GM18907 (cell line): Measurements from ENCODE around the gene BCL3.
"Not testable (repeated sequence)": the region's sequence is repeated elsewhere in the genome, so short reads cannot be mapped to it uniquely, and the experiment has no call there.

Experiments
- ATAC-seq: cut with Tn5 transposase; IDR thresholded peaks from one replicate; pipeline ENCODE4 v1.9.1; 2021; ENCODE audit warnings: mild to moderate bottlenecking, moderate library complexity; ENCODE audit not compliant: unreplicated experiment

The BCL3 gene

GRCh38 chr19:44720396-44720795, 28.1 kb upstream of the BCL3 start:
- not testable (repeated sequence) for ATAC-seq

DNA sequence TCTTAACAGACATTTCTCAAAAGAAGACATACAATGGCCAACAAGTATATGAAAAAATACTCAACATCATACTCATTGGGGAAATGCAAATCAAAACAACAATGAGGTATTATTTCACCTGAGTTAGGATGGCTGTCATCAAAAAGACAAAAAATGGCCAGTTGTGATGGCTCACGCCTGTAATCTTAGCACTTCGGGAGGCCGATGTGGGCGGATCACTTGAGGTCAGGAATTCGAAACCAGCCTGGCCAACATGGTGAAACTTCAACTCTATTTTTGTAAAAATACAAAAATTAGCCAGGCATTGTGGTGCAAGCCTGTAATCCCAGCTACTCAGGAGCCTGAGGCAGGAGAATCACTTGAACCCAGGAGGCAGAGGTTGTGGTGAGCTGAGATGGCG, 27.6 kb upstream of the BCL3 start:
- ATAC-seq = no peak

GRCh38 chr19:44721369-44721768, 27.1 kb upstream of the BCL3 start:
- not testable (repeated sequence) for ATAC-seq

DNA sequence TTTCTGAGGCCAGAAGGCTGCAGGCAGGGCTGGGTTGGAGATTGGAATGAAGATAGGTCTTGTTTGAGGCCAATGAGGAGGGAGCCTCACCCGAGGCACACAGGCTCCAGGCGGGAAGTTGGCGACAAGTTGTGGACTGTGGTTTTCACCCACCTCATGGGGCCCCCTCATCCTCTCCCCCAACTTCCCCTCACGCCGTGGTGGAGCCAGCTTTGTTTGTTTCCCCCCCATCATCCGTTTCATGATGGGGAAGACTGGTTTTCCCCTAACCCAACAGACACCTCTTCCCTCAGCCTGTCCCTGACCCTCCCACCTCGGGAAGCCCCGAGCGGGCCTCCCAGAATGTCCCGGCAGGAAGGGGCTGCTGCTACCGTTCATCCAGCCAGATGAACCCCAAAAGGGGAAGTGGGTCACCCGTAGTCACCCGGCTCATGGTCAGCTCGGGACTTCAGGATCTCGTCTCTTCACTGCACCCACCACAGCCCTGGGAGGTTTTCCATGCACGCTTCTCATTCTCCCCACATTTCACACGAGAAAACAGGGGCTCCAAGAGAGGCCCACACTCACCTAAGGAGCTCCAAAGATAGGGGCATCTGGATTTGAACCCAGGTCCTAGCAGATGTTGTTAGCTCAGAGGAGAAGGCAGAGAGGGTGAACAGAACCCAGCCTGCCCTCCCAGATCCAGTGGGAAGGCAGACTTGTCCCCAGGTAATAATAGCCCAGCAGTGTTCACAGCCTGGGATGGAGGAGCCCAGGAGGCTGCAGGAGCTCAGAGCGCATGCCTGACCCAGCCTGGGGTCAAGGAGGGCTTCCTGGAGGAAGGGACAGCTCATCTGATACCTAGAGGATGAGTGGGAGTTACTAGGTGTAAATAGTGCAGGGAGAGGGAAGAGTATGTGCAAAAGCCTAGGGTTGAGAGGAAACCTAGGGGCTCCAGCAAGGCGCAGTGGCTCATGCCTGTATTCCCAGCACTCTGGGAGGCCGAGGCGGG, 26.1 kb upstream of the BCL3 start:
- peak; percentile 34 for ATAC-seq

DNA sequence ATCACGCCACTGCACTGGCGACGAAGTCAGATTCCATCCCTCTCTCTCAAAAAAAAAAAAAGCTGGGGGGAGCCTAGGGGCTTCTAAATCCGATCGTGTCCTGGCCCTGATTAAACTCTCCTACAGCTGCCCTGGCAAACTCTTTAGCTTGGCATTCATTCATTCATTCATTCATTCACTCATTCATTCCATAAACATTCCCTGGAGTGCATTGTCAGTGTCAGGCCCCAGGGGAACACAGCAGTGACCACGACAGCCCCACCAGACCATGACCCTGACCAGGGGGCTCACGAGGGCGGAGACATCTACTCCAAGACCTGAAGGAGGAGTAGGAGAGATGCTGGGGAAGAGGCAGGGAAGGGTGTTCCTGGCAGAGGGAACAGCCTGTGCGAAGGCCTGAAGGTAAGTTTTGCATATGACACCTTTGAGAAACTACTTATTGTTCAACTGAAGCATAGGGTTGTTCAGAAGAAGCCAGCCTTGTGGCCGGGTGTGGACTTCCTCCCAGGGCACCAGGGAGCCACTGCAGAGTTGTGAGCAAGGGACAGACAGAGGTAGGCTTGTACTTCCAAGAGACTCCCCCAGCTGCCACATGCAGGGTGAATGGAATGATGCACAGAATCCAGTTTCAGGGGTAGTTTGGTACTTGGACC, 25.1 kb upstream of the BCL3 start:
- no peak for ATAC-seq

DNA sequence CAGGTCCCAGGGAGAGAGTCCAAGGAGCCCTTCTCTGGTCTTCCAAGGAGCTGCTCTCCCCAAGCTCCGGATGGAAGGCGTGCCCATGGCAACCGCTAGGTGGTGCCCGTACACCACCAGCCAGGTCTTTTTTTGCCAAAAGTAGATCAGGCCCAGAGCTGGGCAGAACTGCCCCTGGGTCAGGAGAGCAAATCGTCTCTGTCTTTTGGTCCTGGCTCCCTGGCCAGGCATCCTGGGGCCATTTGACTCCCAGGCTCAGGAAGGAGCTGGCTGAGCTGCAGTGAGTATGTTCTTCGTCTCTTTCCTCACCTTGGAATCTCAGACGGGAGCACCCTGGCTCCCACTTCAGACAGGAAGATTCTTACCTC, 24.6 kb upstream of the BCL3 start:
- no peak for ATAC-seq

DNA sequence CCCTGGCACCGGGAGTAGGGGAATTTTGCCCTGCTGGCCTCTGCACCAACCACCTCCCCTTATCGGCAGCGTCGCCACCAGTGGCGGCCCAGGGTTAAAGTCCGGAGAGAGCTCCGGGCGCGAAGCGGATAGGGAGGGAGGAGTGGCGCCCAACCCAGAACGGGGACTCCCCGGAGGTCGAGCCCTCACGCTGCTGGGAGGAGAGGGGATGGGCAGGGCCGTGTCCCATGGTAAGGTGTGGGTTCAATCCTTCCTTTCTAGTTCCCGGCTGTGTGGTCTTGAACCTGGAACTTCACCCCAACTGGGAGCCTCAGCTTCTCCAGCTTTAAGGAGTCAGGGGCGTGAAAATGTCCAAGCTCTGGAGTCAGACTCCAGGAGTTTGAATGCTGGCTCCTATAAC, 23.3 kb upstream of the BCL3 start:
- no peak for ATAC-seq

DNA sequence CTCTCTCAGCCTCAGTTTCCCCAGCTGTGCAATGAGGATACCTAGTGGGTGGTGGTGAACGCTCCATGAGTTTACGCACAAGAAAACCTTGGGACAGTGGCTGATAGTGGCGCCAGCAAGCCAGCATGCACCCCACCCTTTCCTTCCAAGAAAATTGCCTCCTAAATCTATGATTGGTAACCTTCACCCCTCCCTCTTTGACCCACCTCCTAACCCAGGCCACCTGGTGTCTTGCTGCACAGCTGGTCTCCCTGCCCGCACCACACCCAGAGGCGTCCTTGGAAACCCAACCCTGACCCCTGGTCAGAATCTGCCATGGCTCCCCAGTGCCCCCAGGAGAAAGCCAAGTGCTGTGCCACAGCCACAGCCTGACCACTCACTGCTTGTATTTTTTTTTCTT, 22.8 kb upstream of the BCL3 start:
- ATAC-seq = no peak

DNA sequence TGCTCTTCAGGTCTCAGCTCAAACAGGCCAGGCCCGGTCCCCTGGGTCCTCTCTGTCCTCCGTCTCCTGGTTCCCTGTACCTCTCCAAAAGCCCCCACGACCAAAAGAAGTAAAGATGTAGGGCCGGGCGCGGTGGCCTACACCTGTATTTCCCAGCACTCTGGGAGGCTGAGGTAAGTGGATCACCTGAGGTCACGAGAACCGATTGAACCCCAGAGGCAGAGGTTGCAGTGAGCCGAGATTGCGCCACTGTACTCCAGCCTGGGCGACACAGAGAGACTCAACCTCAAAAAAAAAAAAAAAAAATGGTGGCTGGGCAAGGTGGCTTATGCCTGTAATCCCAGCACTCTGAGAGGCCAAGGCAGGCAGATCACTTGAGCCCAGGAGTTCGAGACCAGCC, 22.0 kb upstream of the BCL3 start:
- ATAC-seq = no peak

- ATAC-seq = no peak
These were observed 20.3 kb upstream of the BCL3 start for GRCh38 chr19:44728178-44728577.

DNA sequence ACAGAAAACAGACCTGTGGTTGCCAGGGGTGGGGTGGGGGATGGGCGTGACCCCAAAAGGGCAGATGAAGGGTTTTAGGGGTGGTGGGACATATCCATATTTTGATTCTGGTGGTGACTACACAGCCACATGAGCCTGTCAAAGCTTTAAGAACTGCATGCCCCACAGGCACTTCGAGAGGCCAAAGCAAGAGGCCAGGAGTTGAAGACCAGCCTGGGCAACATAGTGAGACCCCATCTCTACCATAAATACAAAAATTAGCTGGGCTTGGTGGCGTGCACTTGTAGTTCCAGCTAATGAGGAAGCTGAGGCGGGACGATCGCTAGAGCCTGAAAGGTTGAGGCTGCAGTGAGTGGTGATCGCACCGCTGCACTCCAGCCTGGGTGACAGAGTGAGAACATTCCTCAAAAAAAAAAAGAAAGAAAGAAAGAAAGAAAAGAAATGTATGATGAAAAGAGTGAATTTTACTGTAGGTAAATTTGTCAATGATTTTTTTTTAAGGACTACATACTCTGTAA, 18.9 kb upstream of the BCL3 start:
- ATAC-seq = no peak

DNA sequence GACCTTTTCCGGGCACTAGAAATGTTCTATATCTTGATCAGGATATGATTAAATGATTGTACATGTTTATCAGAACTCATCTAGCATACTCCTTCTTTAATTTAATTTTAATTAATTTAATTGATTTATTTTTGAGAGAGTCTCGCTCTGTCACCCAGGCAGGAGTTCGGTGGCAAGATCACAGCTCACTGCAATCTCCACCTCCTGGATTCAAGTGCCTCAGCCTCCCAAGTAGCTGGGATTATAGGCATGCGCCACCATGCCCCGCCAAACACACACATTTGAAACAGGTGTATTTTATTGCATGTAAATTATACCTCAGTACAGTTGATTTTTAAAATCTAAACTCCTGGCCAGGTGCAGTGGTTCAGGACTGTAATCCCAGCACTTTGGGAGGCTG, 17.4 kb upstream of the BCL3 start:
- ATAC-seq = no peak

GRCh38 chr19:44731622-44732021, 16.9 kb upstream of the BCL3 start:
- ATAC-seq = no peak

GRCh38 chr19:44732235-44733014, 16.1 kb upstream of the BCL3 start:
- ATAC-seq = no peak

DNA sequence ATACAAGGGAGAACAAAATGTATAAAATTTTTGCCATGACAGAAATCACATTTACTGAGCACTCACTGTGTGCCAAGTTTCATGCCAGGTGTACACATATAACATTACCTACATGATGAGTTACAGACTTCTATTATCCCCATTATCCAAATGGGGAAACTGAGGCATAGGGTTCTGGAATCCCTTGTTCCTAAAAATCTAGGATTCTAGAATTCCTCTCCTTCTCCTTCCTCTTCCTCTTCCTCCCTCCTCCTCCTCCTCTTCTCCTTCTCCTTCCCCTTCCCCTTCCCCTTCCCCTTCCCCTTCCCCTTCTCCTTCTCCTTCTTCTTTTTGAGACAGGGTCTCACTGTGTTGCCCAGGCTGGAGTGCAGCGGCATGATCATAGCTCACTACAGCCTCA, 14.2 kb upstream of the BCL3 start:
- ATAC-seq = no peak

- no peak for ATAC-seq
These were observed 13.5 kb upstream of the BCL3 start for GRCh38 chr19:44735011-44735410.

DNA sequence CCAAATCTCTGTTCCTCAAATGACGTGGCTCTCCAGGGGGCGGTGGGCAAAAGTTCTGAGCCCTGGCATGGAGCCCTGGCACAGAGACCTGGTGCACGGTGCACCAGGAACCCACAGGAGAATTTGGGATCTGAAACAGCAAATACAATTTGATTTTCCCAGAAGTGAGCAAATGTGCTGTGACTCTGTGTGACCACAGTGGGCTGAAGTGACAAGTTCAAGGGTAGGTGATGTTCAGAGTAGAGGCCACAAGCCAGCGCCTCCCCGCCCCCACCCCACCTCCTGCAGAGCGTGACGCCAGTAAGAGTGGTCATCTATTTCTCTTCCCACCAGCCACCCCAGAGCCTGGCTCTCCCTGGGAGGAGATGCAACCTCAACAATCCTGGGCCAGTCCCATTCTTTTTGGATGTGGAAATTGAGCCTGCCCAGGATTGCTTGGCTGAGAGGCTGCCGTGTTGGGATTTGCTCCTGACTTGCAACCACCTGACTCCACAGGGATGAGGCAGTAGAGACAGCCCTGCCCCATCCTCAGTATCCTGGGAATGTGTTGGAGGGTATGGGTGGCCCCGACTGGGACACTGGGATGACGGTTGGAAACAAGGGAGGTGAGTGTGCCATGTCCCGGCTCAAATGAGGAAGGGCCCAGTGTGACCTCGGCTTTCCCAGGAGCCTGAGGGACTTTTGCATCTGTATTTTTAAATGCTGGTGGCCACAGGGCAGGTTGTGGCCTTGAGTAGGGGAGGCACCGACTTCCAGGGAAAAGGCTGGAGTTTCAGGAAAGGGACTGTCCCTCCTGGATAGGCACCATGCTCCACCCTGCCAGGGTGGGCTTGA, 11.1 kb upstream of the BCL3 start:
- no peak for ATAC-seq

GRCh38 chr19:44738136-44738535, 10.4 kb upstream of the BCL3 start:
- no peak for ATAC-seq

DNA sequence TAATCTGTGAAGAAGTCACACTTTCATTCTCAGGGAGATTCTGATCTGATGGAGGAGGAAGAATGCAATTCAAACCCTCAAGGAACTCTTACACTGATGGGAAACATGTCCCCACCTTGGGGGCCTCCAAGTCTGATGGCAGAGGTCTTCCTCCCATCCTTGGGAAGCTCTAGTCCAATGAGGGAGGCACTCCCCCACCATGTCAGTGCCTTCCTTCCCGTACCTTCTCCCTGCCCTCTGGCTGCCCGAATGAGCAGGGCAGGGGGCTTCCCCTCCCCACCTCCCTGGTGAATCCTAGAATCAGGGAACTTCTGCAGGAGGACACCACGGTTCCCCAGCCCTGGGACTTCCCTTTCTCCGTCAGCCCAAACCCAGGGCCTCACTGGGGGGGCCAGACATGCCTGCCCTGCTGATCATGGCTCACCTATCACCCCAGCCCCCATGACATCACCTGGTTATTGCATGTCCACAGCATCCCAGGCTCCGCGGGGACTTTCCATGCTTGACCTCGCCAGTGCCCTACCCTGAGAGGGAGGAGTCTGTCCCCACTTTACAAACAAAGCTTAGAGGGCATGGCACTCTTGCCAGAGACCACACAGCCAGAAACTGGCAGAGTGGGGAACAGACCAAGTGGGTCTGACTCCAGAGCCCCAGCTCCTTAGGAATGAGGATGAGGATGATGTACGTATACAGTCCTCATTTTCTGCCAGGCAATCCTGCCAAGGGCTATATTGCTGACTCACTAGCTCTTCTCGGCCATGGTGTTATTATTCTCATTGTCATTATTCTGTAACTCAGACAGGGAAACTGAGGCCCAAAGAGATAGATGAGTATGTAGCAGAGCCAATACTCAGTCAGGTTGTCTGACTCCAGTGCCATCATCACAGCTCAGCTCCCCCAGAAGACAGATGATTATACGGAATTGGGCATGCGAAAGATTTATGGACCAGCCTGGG, 9.6 kb upstream of the BCL3 start:
- ATAC-seq = no peak
